HG02938 (cell line): ENCODE results near the gene SPOP.

ENCODE experiments used
- ATAC-seq: cut with Tn5 transposase; IDR thresholded peaks from one replicate; pipeline ENCODE4 v1.9.1; 2021; ENCODE audit warnings: mild to moderate bottlenecking, moderate library complexity; ENCODE audit not compliant: unreplicated experiment

SPOP gene

DNA sequence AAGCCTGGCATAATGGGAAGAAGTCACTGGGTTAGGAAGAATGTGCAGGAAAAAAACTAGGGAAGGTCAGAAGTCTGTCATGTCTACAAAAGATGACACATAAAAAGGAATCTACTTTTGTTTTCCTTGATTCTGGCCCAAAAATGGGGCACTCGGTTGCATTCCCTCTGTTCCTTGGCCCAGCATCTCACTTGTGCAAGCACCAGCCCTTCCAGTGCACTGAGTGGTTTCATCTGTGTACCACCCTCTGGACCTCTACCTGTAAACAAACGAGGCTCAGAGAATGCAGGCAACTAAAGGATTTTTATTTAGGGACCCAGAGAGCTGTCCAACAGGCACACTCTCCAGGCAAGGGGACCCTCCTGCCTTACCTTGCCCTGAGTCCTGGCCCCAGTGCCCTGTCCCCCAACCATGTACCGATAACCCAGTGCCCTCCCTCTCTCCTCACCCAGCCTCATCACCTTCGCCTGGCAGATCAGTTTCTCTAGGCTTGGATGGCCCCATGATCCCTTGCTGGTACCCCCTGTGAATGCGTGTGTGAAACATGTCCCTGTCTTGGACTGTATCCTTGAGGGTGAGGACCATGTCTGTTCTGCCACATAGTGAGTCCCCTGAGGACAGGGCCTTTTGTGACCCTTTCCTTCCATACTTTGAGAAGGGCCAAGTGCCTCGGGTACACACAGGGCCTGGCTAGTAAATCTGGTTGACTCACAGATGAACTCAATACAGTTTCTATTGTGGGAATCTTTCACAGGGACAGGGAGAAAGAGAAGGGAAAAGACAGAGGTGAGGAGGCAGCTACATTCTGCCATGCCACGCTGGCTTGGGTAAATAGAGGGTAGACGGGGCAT is 88.9 kb downstream of the SPOP start:
- ATAC-seq = no peak

DNA sequence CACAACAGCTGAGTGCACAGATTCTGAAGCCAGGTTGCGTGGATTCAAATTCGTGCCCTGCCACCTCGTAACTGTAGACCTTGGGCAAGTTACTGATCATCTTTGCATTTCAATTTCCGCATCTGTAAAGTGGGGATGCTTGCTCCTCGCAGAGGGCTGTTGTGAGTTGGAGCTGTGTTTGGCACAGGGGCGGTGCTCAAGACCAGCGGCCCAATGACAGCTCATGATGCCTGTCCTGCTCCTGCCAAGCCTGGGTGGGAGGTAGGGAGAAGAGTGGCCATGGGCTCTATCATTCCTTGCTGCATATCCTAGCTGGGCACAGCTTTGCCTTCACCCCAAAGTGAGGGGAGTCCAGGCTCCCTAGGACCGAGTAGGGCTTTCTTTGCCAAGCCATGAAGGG is 89.6 kb downstream of the SPOP start:
- ATAC-seq = no peak

DNA sequence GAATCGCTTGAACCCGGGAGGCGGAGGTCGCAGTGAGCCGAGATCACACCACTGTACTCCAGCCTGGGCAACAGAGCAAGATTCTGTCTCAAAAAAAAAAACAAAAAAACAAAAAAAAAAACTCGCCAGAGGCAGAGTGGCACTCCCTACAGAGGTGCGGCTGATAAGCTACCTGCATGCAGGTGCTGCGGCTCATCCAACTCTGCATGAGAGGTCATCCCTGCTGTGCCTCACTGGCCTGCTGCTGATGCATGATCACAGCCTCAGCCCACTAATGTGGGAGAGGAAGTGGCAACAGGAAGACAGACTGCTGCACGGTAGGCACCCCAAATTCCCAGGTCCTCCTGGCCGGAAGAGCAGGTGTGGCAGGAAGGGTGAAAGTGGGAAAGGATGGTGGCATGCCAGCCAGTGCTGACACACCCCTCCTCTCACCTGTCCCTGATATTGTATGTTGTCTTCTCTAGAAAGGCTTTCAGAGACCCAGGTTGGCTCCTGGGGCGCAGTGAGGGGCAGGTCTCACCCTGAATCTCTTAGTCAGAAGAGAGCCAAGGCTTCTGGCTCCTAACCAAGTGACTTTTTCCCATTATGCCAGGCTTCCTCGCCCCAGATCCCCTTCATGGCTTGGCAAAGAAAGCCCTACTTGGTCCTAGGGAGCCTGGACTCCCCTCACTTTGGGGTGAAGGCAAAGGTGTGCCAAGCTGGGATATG is 90.4 kb downstream of the SPOP start:
- no peak for ATAC-seq

DNA sequence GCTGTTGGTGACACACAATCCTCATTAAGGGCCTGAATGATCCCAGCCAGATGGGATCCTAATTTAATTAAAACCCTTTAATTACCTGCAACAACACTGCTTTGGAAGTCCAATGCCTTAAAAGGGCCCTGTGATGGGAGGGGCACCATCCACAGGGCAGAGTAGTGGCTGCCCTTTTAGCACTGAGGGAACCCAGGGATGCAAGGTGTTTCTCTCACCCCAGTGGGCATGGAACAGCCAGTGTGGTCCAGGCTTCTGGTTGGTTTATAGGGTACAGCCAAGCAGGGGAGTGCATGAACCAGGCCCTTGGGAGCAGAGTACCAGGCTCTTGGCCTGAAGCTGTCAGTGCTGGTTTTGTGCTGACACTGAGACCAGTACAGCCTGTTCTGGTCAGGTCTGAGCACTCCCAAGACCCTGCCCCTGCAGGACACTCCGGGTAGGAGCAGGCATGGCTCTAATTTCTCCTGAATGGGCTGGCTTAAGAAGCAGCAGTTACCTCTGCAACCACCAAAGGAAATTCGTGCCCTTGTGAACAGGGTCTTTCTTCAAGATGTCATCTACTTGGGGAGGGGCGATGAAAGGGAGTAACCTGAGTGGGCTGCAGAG is 92.4 kb downstream of the SPOP start:
- no peak for ATAC-seq

DNA sequence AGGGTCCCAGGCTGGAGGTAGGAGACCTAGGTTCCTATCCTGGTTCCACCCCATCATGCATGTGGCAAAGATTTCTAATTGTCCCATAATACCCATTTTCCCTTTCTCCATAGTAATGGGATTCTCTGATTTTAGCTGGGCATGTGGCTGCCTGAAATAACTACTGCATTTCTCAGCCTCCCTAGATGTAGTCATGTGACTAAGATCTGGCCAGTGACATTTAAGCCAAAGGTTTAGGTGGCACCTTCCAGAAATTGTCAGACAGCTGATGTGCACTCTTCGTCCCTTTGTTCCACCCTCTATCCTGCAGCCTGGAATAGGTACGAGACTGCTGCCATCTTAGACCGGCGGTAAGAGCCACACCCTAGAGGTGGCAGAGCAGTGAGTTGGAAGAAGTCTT is 94.0 kb downstream of the SPOP start:
- ATAC-seq = no peak

DNA sequence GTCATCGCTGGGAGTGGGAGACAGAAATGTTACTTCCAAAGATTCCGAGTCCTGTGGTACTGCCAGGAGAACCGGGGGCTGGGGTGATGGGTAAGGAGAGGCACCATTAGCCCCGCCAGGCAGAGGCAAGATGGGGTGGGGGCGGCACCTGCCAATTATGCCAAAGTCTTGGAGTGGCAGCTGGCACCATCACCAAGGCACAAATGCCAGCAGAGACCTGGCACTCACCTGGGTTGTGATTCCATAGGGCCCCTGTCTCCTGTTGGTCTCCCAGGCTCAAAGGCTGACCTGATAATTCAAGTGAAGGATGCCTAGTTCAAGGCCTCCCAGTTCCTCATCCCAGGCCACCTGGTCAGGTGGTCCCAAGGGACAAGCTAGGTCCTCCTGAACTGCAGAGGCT is 94.7 kb downstream of the SPOP start:
- no peak for ATAC-seq

DNA sequence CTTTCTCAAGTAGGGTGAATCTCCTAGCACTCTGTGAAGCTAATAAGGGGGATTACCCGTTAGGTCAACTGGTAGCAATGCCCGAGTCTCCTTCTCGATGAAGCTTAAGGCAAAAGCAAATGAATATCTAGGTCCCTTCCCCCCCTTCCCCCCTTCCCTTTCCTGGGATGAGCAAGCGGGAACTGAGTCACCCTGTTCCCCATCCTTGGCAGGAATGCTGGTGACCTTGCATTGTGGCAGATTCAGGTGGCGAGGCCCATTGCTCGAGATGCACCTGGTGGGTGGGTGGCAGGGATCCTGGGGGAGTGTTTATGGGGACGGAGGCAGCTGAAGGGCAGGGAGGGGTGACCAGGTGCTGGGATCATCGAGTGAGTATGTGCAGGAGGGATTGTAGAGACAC is 95.1 kb downstream of the SPOP start:
- no peak for ATAC-seq

DNA sequence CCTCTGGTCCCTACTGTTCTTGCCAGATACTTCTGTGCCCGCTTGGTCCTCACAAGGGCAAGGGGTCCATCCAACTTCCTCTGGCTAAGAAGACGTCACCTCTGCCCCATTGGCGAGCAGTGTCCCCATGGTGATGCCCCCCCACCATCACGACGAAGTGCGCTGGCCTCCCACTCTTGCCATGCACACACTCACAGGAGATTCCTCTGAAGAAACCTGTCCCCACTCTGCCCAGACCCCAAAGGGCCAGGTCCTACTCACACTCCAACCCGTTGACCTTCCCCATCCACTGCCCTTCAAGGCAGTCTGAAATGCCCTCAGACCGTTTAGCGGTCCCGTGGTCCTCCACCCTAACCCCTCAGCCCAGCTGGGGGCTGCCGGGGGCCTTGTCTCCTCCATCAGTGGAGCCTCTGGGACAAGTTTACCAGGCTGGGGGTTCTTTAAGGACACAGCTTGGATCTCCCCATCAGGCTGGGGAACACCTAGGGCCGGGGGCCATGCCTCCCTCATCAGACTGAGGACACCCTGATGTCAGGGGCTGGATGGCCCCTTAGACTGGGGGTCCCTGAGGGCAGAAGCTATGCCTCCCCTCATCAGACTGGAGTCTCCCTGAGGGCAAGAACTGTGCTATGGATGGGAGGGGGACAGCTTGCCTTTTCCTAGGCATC is 95.7 kb downstream of the SPOP start:
- no peak for ATAC-seq

DNA sequence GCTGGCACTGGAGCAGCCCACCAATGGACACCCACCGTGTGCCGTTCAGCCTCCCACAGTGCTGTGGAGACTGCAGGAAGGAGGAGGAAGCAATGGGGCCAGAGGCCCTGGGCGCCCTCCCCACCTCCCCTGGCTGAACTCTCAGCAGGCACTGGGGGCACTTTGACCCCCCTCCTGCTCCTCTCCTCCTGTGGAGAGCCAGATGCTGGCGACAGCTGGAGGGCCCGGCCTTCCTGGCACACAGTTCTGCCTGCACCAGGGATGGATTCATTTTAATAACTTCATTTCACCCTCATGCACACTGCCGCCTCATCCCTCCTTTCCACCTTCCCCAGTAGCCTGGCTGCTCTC is 96.3 kb downstream of the SPOP start:
- ATAC-seq = no peak

DNA sequence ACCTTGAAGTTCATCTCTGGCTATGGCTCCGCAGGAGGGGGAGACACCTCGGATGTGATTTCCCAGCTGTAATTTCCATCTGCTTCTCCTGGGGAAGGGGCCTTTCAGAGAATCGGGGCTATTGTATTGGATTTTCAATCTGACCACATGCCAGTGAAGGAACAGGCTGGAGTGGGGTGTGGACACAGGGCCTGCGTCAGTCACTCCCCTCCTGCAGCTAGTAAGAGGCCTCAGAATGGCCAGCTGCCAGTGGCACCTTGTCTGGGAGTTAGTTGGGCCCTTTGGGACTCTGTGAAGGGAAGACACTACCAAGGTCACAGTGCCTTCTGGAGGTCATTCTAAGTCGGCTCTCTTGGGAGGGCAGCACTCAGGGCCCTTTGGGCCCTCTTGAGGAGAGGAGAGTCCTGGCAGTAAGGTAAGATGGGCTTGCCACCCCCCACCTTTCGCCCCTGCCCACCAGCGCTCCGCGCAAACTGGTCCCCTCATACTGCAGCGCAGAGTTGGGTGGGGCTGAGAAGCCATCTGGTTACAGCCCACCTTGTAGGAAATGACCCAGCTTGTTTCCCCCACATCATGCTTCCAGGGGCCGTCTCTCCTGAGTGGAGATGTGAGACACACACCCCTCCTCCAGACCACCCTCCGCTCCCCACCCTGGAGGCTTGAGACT is 96.8 kb downstream of the SPOP start:
- ATAC-seq = no peak

DNA sequence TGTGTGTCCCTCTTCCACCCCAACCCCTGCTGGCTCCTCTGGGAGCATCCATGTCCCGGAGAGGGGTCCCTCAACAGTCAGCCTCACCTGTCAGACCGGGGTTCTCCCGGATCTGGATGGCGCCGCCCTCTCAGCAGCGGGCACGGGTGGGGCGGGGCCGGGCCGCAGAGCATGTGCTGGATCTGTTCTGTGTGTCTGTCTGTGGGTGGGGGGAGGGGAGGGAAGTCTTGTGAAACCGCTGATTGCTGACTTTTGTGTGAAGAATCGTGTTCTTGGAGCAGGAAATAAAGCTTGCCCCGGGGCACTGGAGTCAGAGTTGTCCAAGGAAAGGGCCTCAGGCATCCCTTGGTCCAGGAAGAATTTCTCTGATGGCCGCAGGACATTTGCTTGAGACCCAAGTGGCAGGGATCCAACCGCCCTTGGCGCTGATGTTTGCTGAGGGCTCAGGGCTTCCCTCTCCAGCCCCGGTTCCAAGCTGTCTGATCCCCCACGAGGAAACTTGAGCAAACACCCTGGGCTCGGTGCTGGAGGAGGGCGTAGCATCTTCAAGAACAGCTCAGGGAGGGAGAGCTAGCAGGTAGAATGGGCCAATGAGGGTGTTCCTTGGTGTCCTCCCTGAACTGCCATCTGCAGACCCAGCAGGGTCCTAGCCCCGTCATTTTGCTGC is 97.7 kb downstream of the SPOP start:
- ATAC-seq = no peak

DNA sequence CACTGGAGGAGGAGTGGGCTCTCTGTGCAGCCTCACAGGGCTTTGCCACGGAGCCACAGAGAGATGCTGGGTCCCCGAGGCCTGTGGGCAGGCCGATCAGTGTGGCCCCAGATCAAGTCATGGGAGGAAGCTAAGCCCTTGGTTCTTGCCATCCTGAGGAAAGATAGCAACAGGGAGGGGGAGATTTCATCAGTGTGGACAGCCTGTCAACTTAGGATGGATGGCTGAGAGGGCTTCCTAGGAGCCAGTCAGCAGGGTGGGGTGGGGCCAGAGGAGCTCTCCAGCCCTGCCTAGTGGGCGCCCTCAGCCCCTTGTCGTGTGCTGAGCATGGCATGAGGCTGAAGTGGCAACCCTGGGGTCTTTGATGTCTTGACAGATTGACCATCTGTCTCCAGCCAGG is 98.4 kb downstream of the SPOP start:
- no peak for ATAC-seq

DNA sequence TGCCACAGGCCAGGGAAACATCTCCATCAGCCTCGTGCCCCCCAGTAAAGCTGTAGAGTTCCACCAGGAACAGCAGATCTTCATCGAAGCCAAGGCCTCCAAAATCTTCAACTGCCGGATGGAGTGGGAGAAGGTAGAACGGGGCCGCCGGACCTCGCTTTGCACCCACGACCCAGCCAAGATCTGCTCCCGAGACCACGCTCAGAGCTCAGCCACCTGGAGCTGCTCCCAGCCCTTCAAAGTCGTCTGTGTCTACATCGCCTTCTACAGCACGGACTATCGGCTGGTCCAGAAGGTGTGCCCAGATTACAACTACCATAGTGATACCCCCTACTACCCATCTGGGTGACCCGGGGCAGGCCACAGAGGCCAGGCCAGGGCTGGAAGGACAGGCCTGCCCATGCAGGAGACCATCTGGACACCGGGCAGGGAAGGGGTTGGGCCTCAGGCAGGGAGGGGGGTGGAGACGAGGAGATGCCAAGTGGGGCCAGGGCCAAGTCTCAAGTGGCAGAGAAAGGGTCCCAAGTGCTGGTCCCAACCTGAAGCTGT is 98.9 kb downstream of the SPOP start:
- no peak for ATAC-seq

DNA sequence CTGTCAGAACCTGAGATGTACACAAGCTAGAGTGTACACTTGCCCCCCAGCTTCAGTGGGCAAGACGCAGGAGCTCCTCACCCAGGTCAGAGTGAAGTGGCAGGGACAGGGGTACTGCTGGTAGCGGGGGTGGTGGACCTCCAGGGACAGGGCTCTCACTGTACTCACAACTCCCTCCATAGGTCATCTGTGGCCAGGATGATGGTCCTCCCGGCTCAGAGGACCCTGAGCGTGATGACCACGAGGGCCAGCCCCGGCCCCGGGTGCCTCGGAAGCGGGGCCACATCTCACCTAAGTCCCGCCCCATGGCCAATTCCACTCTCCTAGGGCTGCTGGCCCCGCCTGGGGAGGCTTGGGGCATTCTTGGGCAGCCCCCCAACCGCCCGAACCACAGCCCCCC is 99.5 kb downstream of the SPOP start:
- ATAC-seq = no peak

DNA sequence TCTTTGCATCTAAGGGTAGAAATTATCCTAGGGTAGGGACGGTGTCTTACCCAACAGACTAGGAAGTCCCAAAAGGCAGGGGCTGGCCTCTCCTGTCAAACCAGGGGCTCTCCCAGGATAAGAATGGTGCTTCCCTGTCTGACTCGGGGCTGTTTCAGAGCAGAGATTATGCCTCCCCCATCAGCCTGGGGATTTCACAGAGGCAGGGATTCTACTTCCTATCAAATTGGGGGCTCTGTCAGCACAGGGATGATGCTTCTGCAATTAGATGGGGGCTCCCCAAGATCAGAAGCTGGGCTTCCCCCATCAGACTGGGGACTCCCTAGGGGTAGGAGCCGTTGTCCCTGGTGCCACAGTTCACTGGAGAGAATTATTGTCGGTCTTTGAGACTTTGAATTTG is 99.9 kb downstream of the SPOP start:
- ATAC-seq = no peak

DNA sequence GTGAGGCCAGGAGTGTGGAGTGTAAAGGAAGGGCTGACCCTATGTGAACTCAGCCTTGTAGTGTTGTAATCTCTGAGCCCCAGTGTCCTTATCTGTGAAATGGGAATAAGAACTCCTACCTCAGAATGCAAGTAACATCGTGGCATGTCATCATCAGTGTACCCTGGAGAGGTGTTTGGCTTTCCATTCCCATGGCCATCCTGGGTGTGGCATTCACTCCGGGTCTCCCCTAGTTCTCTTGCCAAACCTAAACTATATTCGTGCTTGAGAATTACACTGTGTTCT is 100.3 kb downstream of the SPOP start:
- no peak for ATAC-seq

DNA sequence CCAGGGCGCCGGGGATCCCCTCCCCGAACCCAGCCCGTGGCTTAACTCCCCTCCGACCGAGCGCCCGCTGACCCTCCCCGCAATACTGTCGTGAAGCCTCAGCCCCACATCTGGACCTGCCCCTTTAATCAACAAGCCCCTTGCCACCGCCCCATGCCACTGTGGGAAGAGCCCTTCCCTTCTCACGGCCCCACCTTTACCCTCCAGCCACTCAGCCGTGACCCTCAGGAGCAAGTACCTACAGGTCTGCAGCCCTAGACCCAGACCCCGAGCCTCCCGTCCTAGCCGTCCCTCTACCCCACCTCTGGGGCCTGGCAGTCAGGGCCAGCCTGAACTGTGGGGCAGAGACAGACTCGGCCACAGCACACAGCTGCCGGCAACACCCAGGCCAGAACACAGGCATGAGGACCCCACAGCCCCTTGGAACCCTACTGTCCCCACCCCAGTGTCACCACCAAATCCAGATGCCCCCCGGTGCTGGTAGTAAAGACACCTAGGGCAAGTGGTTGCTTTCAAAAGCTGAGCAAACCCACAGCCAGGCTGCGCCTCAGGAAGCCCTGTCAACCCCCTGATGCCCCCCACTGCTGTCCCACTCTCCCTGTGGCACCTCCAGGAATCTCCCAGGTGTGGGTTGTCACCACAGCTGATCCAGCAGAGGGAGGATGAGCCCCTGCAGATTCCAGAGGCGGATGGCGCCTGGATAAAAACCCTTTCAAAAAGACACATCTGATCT is 100.8 kb downstream of the SPOP start:
- no peak for ATAC-seq

DNA sequence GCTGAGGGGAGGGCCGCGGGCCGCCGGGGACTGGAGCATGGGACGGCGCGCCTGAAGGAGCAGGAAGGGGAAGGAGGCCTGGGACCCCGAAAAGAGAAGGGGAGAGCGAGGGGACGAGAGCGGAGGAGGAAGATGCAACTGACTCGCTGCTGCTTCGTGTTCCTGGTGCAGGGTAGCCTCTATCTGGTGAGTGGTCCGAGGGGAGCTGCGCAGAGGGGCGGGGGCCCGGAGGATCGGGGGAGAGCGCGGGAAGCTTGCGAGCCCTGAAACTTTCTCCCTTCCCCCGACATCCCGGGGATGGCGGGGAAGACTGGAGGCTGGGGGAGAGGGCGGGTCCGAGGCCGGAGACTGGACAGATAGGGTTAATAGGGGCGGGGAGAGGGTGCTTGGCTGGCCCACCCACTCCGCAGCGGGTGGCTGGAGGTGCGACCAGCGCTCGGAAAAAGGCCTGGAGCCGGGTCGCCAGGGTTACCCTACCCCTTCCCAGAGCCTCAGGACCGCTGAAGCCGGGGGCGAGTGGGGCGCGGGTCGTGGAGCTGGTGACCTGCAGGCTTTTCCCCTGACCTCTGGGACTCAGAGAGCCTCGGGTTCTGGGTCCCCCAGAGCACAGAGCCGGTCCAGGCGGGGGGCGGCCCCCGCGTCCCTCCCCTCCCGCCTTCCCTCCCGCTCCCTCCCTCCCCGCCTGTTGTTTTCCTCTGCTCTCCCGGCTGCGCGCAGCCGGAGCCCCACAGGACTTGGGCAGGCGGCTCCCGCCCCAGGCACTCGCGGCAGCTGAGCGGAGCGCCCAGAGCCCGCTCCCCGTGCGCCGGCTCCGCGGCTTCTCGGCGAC is 101.6 kb downstream of the SPOP start:
- no peak for ATAC-seq

DNA sequence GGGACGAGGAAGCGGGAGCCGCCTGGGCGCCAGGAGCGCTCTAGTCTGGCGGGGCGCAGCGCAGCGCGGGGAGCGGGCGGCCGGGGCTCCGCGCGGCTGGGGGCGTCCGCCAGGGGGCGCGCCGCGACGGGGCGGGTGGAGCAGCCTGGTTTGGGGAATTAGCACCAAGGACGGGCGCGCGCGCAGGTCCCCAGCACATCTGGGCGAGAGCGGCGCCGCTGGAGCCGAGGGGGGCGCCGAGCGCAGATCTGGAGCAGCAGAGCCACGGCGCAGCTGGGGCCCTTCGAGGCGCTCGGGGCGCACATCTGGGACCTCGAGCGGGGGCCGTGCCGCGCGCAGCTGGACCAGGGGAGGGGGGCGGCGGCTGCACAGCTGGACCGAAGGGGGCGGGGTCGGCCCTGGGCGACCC is 102.2 kb downstream of the SPOP start, which contains the start of gene NXPH3:
TSS of gene NXPH3 (plus strand) at position 193 of the 409 bp plus-strand sequence. CDS start 349 bp downstream, outside the sequence.
- no peak for ATAC-seq
